NOMO-1 treated with dmso at 0.1 percent for 144 hours (cell line): ENCODE measurements around the gene XKR8.

ENCODE experiments used
- DNase-seq: peaks from one replicate; lab custom pipeline; 2025; ENCODE audit not compliant: unreplicated experiment; lab: John Stamatoyannopoulos, UW

The XKR8 gene, protein sequence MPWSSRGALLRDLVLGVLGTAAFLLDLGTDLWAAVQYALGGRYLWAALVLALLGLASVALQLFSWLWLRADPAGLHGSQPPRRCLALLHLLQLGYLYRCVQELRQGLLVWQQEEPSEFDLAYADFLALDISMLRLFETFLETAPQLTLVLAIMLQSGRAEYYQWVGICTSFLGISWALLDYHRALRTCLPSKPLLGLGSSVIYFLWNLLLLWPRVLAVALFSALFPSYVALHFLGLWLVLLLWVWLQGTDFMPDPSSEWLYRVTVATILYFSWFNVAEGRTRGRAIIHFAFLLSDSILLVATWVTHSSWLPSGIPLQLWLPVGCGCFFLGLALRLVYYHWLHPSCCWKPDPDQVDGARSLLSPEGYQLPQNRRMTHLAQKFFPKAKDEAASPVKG

DNA sequence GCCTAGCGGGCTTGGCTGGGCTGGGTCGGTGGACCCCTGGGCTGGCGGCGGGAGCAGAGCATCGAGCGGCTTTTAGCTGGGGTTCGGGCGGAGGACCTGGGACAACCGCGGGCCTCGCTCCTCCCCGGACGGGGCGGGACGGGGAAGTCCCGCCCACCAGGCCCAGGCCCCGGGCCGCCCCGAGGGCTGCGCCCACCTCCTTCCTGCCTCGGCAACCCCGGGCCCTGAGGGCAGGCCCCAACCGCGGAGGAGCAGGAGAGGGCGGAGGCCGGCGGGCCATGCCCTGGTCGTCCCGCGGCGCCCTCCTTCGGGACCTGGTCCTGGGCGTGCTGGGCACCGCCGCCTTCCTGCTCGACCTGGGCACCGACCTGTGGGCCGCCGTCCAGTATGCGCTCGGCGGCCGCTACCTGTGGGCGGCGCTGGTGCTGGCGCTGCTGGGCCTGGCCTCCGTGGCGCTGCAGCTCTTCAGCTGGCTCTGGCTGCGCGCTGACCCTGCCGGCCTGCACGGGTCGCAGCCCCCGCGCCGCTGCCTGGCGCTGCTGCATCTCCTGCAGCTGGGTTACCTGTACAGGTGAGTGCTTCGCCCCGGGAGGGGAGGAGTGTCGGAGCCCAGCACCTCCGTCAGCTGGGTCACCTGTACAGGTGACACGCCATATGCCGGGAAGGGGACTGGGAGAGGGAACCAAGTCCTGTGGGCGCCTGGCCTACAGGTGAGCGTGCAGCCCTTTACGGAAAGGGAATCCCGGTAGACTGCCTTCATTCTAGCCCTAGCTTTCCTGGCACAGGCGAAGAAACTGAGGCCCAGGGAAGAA, at the start of gene XKR8:
TSS of gene XKR8 (plus strand) at position 182 of the 812 bp plus-strand sequence. CDS start at position 279, 97 bp downstream.
- DNase-seq = peak; percentile 66

DNA sequence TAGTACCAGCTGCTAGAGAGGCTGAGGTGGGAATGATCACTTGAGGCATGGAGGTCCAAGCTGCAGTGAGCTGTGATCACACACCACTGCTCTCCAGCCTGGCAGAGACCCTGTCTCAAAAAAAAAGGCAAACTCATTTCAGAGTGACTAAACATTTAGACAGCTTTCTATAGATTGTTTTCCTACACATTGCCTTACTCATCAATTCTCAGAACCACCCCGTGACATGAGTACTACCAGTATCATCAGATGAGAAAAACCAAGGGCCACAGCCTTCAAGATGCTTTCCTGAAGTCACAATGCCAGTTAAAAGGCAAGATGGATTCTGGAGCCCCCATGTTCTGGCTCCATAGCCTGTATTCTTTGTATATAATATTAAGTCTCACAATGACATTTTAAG, 47.3 kb upstream of the XKR8 start:
- no peak for DNase-seq

DNA sequence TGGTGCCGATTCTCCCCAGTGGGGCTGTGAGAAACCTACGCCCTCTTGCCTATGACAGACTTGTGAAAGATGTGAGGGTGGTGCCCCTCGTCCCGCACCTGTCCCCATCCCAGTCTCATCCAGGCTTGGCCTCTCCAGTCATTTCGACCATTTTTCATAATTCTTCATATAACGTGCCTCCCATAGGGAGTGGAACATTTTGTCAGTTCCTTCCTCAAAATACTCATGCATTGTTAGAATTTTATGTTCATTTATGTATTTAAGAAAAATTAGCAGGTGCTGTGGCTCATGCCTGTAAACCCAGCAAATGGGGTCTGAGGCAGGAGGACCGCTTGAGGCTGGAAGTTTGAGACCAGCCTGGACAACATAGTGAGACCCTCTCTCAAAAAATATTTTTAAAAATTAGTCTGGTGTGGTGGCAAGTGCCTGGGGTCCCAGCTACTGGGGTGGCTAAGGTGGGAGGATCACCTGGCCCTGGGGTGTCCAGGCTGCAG, 44.6 kb upstream of the XKR8 start:
- DNase-seq = no peak

DNA sequence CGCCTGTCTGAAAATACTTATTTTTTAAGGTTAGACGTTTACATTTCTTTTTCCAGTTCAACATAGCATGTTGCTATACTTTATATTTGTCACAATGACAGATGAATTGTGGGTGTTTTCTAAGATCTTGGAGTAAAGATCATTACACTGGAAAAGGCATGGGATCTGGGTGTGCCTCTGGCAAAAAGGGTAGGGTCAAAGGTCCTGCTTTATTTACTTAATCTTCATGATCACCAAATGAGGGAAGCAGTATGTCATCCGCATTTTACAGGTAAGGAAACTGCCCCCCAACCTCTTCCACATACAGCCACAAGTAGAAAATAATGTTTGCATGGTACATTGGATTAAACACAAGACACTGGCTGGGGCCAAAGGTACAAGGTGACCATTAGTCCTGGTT, 37.5 kb upstream of the XKR8 start:
- no peak for DNase-seq

DNA sequence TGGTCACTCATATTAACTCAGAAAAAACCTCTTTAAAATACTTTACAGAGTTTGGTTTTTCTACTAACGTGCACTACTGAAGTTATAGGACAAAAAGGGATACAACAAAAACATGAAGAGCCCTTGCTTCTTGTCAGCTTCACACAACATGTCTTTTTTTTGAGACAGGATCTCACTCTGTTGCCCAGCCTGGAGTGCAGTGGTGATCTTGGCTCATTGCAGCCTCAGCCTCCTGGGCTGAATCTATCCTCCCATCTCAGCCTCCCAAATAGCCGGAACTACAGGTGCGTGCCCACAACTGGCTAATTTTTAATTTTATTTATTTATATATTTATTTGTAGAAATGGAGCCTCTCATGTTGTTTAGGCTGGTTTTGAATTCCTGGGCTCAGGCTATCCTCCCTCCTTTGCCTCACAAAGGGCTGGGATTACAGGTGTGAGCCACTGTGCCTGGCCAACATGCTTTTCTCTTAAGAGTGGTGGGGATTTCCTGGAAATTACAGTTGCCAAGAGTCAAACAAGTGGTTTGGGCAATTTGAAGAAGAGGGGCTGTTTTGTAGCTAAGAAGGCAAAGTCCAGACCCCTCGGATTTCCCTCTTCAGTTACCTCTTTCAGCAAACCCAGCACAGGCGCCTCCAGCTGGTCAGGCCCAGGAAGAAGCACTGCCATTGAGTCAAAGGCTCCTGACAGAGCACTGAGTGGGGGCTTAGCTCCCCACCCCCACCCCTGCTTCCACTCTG, 31.4 kb upstream of the XKR8 start:
- DNase-seq = no peak

DNA sequence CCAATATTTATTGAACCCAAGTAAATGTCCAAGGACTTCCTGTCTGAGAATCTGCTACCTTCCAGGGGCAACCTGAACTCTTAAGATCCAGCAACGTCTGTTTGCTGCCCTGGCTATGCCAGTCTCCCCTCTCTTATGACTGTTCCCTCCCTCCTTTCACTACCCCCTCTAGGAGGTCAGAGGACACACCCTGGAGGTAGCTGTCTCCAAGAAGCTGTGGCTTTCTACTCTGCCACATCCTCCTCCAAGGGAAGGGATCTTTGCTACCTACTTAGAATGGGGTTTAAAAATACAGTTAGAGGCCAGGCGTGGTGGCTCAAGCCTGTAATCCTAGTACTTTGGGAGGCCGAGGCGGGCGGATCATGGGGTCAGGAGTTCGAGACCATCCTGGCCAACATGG, 28.6 kb upstream of the XKR8 start:
- DNase-seq = no peak

DNA sequence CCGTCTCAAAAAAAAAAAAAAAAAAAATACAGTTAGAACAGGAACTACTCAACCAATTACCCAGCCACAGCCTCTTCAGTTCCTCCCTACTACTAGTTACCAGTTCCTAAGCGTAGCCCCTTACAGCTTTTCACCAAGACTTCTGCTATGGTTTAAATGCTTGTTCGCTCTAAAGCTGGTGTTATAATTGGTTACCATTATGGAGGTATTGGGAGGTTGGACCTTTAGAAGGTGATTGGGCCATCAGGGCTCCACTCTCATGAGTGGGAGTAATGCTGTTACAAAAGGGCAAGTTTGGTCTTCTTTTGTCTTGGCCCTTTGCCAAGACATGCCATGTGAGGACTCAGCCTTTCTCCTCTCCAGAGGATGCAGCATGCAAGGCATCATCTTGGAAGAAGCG, 28.0 kb upstream of the XKR8 start:
- peak; percentile 82 for DNase-seq

DNA sequence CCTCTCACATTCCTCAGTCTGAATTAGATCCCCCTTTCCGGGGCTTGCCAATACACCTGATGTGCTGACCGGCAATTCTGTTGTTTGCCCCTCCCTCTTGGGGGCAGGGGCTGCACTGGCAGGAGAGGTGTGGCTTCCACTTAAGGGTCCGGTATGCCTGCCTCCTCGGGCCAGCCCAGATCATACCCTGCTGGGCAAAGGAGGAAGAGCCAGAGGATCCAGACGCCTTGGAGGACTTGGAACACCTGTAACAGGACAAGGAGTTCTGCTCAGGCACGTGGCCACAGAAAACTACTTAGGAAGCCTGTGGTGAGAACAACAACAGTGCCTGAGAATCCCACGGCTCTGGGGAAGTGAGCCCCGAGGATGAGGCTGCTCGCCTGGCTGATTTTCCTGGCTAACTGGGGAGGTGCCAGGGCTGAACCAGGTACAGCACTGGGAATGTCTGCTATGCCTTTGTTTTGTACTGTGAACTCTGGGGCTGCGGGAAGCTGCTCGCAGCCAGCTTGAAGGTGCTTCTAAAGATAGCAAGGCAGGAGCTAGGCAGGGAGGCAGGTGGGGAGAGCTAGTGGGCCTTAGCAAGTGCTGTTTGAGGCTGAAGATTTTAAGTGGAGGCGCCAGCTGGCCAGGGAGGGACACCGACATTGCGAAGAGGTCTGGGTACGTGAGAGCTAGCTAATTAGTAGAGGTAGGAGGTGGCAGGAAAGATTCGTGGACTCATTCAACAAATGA, 24.8 kb upstream of the XKR8 start, which contains the start of gene SMPDL3B:
TSS of gene SMPDL3B (plus strand) at position 183 of the 732 bp plus-strand sequence. CDS start at position 367, 184 bp downstream.
- no peak for DNase-seq

DNA sequence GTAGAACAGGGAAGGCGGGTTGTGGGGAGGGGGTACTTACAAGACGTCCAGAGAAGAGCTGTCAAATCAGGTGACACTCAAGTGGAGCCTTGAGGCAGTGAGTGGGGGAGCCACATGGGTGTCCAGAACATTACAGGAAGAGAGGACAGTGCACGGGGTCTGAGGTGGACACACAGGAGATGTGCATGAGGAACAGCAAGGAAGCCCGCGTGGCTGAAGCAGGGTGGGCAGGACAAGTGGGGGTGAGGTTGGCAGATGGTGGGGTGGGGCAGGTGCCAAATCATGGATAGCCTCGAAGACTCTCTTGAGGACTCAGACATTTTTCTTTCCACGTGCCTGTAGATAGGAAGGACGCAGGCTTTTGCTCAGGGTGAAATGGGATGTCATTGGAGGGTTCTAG, 24.1 kb upstream of the XKR8 start:
- no peak for DNase-seq

DNA sequence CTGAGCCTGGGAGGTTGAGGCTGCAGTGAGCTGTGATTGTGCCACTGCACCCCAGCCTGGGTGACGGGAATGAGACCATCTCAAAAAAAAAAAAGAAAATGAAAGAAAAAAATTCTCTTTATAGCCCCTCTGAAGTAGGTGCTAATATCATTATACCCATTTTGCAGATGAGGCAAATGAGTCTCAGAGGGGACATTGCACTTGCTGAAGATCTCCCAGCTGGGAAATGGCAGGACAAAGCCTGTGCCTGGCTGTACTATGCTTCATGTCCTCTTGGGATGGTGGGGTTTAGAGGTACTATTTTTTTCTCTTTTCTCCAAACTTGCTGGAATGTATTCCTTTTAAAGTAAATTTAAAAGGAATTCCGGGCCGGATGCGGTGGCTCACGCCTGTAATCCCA, 23.4 kb upstream of the XKR8 start:
- no peak for DNase-seq

DNA sequence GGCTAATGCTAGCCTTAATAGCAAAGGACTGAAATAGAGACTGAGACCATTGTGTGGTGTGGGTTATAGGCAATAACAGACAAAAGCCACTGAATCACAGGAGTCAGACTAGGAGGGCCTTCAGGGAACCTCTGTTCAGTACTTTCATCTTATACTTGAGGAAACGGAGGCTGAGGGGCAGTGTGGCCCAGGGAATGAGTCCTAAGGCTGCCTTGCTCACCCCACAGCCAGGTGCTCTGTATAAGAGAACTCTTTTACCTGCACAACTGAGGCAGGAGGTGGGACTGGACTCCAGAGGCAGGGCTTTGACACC, 22.3 kb upstream of the XKR8 start:
- no peak for DNase-seq

DNA sequence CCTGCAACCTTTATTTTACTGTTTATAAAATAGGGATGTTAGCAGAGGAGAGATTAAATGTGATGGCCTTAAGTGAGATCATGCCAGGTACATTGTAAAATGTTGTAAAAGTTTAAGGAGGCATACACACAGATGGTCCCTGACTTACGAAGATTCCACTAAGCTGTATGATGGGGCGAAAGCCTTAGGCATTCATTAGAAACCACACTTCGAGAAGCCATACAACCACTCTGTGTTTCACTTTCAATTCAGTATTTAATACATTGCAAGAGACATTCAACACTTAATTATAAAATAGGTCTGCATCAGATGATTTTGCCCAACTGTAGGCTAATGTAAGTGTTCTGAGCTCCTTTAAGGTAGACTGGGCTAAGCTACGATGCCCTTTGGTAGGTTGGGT, 21.3 kb upstream of the XKR8 start:
- no peak for DNase-seq

DNA sequence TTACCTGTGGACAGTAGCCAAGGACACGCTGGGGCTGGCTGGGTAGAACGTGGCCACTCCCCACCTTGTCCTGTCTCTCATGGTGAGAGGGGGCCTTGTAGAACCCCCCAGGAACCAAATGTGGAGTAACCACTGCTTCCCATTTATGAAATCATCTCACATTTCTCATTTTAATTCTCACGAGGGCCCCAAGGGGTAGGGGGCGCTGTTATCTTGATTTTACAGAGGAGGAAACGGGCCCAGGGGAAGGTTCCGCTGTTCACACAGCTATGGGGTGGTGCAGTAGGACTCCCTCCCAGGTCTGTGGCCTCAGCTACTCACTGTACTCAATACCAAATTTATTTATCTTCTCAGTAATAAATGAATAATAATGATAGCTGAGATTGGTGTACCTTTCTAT, 19.5 kb upstream of the XKR8 start:
- peak; percentile 10 for DNase-seq

DNA sequence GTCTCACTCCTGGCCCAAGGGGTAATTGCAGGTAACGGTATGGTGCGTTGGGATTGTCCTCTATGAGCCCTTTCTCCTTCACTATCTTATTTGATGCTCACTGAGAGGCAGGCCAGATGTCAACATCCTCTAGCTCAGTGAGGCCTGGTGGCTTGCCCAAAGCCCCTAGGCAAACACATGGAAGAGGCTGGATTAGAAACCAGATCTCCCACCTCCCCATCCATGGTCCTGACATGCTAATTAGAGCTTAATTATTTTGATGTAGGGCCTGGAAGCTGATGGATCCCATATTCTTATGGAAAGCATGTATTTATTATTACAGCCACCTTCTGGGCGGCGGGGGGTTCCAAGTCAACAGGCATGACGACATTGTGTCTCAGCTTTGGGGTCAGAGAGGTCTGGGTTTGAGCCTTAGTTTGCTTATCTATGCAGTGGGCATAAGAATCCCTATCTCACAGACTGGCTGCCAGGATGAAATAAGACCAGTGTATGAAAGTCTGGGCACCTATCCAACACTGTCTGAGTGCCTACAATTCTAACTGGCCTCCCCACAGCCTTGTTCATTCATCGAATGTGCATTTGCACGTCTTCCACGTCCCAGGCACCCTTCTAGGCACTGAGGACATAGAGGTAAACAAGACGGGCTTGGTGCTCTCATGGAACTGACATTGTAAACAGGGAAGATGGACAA, 18.8 kb upstream of the XKR8 start:
- DNase-seq = no peak

DNA sequence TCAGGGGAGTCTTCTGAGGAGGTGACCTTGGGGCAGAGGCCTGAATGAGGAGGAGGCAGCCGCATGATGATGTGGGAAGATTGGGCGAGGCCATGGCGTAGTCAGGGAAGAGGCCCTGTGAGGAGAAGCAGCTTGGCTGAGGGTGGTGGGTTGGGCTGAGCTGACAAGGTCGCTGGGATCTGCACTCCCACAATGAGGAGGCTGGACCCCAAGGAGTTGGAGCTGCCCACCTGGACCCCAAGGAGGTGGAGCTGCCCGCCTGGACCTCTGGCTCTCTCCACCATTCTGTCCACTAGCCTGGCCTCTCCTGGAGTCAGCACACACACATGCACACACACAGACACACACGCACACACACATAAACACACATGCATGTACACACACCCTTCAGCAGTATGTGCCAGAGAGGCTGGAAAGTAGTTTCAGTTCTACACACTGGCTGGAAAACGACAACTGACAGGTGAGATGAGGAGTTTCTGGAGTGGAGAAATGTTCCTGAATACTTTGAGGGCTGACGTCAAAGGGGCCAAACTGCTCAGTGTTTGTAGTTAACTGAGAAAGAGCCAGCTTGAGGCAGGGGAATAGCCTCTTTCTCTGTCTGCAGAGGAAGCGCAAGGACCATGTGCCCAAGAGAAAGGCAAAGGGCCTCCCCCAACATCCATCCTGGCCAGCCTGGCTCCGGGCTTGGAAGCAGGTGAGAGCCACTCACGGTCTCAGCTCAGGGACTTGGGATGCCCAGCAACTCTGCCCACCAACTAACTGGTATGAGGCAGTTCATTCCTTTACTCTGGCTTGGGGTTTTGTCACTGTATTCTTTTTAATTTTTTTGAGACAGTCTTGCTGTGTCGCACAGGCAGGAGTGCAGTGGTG, 17.9 kb upstream of the XKR8 start:
- no peak for DNase-seq

DNA sequence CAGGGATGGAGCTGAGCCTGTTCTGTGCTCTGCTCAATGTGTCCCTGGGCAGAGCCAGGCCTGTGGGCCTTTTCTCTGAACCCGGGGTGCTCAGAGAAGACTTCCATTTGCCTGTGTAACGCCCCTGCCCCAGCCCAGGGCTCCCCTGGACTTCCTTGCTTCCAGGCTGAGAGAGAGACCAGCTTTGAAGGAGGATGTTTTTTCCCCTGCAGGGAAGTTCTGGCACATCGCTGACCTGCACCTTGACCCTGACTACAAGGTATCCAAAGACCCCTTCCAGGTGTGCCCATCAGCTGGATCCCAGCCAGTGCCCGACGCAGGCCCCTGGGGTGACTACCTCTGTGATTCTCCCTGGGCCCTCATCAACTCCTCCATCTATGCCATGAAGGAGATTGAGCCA, 14.8 kb upstream of the XKR8 start:
- no peak for DNase-seq

DNA sequence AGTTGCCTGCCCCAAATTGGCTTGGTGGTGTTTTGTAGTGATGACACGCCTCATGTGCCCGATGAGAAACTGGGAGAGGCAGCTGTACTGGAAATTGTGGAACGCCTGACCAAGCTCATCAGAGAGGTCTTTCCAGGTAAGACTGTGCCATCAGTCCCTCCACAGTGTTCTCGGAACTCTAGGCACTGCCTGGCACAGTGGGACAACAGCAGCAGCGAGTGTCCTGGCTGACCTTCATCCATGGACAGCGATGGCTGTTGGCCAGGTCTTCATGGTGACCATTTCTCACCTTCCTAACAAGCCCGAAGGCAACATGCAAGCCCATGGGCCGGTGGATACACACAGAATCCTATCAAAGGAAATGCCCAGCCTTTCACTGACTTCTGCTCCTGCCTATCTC, 10.7 kb upstream of the XKR8 start:
- DNase-seq = no peak

DNA sequence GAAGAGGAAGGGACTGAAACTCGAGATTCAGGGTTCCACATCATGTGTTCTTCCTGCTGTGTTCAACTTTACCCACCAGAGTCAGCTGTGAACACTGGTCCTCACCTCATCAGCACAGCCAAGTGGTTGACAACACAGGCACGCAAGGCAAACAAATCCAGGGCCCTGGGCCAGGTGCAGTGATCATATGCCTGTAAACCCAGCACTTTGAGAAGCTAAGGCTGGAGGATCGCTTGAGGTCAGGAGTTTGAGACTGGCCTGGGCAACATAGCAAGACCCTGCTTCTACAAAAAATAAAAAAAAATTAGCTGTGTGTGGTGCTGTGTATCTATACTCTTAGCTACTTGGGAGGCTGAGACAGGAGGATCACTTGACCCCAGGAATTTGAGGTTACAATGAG, 8.4 kb upstream of the XKR8 start:
- no peak for DNase-seq

DNA sequence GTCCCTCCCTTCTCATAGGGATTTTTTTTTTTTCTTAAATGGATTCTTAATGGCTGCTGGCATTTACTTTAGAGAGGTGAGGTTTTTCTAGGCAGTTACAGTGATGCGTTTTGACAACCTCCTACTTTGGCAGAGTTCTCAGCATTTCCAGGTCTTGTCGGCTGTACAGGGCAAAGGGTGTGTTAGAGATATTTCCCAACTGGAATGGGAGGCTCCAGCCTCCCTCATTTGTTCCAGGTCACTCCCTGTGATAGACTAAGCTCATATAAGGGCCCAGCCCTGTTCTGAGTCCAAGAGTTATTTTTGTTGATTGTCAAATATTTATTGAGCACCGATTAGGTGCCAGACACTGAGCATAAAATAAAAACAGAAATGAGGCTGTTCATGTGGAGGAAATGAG, 7.6 kb upstream of the XKR8 start:
- DNase-seq = no peak
